ENCODE results near the gene NGDN.

- no peak for TF ChIP-seq CTCF (IDR thresholded peaks at IDR 0.05)
- no peak for TF ChIP-seq EZH2 (IDR thresholded peaks at IDR 0.05)
- TF ChIP-seq EZH2phosphoT487 (IDR thresholded peaks at IDR 0.05) = no peak
Measured at GRCh38 chr14:23465261-23465660, 4.2 kb upstream of the NGDN start.

All from neural progenitor cell (in vitro differentiated cells).